SK-N-SH (cell line): ENCODE data around the gene CCDC81.

Source experiments
- EP300 ChIP-seq, 2 experiments: IDR thresholded peaks; 2 replicates each; pipeline versions ENCODE4 v1.4.0 to v1.6.1; 2012; ENCODE audit warnings: borderline replicate concordance in 1 of 2, low read depth in 1 of 2, low read length in 1 of 2
- MXI1 ChIP-seq: IDR thresholded peaks from 2 replicates; pipeline ENCODE4 v1.6.1; 2012; ENCODE audit warnings: mild to moderate bottlenecking, low read depth, low read length, improper control_type of control experiment
- RFX5 ChIP-seq: IDR thresholded peaks from 2 replicates; pipeline ENCODE4 v1.6.1; 2012; ENCODE audit warnings: mild to moderate bottlenecking, improper control_type of control experiment, low read length

GRCh38 chr11:86461892-86462291 lies 87.2 kb downstream of the CCDC81 start:
- TF ChIP-seq EP300 (IDR thresholded peaks at IDR 0.05; ENCODE audit: borderline replicate concordance in 1 of 2, low read depth in 1 of 2, low read length in 1 of 2) (no peak), RFX5 (no peak), MXI1 (no peak)
